GM19468 (cell line): ENCODE results near the gene SCAND1.
"Not testable (repeated sequence)": the region's sequence is repeated elsewhere in the genome, so short reads cannot be mapped to it uniquely, and the experiment has no call there.

Source experiments
- ATAC-seq: cut with Tn5 transposase; IDR thresholded peaks from one replicate; pipeline ENCODE4 v1.9.1; 2021; ENCODE audit warnings: mild to moderate bottlenecking, moderate library complexity, moderate number of reproducible peaks; ENCODE audit not compliant: unreplicated experiment; ENCODE audit errors: extremely low read depth

SCAND1 gene

GRCh38 chr20:35963878-35964277 is 9.6 kb upstream of the SCAND1 start:
- ATAC-seq, result no peak

DNA sequence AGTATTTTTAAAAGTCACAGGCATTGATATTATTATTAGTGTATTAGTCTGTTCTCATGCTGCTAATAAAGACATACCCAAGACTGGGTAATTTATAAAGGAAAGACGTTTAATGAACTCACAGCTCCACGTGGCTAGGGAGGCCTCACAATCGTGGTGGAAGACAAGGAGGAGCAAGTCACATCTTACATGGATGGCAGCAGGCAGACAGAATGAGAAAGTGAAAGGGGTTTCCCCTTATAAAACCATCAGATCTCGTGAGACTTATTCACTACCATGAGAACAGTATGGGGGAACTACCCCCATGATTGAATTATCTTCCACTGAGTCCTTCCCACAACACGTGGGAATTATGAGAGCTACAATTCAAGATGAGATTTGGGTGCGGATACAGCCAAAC is 5.0 kb upstream of the SCAND1 start:
- not testable (repeated sequence) for ATAC-seq

DNA sequence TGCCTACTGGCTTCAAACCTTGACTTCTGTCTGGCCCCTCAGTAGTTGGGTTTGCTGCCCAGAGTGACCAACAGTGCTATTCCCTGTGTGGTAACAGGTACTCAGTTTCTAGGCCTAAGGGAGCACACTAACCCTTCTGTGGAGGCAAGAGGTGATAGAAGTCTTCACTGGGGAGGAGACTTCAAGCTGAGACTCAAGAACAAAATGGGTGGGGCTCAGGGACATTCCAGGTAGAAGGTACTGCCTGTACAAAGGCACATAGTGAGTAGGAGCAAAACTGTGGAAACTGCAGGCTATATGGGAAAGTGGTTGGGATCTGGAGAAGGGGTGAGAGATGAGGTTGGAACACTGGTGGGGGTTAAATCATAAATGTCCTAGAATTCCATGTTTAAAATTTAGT is 2.3 kb upstream of the SCAND1 start:
- ATAC-seq, result no peak

DNA sequence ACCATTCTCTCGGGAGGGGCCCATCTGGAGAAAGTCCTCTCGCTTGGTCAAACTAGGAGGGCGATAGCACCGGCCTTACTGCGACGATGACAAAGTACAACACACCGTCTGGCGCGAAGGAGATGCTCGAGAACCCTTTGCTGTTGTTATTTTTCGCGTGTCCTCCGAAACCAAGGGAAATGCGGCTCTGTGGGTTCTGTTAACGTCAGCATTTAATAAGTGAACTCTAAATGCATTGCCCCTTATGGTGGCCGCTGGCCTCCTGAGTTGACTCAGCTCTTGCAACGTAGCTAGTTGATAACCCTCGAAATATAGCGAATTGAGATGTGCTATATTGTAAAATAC is 577 bp upstream of the SCAND1 start:
- no peak for ATAC-seq

DNA sequence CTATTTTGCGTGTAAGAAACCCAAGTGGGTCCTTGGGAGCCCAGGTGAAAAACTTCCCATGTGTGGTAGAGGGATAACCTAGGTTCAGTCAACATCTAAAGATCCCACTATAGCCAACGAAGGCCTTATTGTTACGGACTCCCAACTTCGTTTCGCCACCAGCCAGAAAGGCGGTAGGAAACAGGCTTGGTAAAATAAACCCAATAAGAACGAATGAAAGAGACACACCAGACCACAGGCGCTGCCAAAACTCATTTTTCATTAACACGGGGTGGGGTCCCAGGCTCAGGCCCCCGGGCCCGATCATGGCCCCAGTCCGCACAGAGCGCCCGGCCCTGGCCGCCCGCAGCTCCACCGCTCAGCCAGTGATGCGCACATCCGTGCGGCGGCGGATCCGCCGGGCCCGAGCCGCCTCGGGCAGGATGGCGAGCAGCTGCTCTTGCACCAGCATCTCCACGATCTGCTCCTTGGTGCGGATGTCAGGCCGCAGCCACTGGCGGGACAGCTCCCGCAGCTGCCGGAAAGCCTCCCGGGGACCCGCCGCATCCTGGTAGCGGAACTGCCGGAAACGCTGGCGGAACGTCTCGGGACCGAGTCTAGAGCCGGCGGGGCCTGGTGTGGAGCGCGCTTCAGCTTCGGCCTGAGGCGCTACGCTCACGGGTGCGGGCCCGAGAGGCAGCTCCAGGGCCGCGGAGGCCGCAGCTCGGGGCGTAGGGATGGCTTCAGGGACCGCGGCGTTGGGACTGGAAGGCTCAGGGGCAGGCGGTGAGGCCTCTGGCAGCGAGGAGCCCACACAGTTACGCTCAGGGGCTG is 709 bp downstream of the SCAND1 start:
- ATAC-seq, result no peak

- ATAC-seq, result no peak
Observed at GRCh38 chr20:35952480-35953386, 1.6 kb downstream of the SCAND1 start.

- ATAC-seq, result not testable (repeated sequence)
Observed at GRCh38 chr20:35952080-35952479, 2.2 kb downstream of the SCAND1 start.

DNA sequence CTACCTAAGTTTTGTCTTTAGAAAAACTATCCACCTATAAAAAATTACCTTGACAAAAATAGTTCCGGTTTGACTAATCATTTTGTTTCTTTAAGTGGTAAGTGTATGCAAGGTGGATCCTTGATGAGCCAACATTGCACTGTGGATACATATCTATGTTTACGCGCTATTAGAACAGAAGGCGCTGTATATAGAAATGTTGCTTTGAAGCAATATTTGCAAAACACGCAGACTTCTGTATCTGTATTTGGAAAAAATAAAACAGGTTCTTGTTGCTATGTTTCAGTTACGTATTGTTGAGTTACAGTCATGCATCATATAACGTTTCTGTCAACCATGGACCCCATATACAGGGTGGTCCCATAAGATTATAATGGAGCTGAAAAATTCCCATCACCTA is 4.2 kb downstream of the SCAND1 start:
- no peak for ATAC-seq

DNA sequence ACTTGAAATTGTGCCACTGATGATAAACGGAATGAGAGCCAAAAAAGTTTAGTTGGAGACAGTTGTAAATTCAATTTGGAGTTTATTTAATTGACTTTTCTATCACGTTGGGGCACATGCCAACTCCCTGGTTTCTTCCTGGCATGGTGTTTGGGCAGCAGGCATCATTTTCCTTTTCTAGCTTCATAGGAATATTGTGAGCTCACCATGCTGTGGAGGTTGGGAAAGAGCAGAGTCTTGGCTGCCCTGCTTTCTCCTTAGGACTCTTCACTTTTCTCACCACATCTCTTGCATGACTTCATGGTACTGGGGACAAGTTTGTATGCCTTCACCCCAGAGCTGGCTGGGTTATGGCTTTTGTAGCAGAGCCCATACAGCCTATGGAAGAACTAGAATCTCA is 6.4 kb downstream of the SCAND1 start:
- ATAC-seq, result no peak

DNA sequence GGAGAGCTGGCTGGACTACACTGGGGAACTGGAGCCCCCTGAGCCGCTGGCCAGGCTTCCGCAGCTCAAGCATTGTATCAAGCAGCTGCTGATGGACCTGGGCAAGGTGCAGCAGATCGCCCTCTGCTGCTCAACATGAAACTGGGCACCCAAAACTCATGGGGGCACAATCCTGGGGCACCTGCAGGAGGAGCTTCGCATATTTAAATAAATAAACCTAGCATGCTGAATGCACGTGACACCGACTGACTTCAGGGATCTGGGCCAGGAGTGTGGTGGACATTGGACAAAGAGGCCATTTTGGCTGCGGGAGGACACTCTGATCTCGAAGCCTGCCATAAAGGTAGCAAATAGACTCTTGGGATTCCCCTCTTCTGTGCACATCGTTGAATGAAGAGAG is 6.8 kb downstream of the SCAND1 start:
- no peak for ATAC-seq

GRCh38 chr20:35942243-35942642 is 12.1 kb downstream of the SCAND1 start:
- no peak for ATAC-seq

GRCh38 chr20:35941620-35942019 is 12.7 kb downstream of the SCAND1 start:
- ATAC-seq, result no peak

DNA sequence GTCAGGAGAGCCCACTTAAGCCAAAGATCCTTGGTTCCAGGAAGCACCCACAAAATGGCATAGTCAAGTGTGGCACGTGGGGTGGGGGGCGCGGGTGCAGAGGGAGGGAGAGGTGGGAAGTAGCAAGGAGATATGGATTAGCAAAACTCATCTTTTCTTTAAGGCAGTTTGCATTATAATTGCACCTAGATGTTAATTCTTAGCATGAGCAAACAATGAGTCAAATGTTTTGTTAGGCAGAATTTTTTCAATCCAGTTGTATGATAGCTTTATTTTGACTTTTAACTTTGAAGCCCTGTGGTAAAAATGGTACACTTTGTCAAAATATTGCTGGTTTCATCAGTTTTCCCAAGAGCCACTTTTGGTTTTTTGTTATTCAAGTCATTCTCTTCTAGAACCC is 15.0 kb downstream of the SCAND1 start:
- no peak for ATAC-seq

- ATAC-seq, result no peak
Observed at GRCh38 chr20:35934050-35934449, 20.3 kb downstream of the SCAND1 start.

- ATAC-seq, result no peak
Observed at GRCh38 chr20:35929301-35929700, 25.0 kb downstream of the SCAND1 start.

GRCh38 chr20:35920523-35920922 is 33.8 kb downstream of the SCAND1 start:
- ATAC-seq, result no peak

GRCh38 chr20:35918021-35918420 is 36.3 kb downstream of the SCAND1 start:
- no peak for ATAC-seq

- ATAC-seq, result no peak
Observed at GRCh38 chr20:35917077-35917476, 37.2 kb downstream of the SCAND1 start.

DNA sequence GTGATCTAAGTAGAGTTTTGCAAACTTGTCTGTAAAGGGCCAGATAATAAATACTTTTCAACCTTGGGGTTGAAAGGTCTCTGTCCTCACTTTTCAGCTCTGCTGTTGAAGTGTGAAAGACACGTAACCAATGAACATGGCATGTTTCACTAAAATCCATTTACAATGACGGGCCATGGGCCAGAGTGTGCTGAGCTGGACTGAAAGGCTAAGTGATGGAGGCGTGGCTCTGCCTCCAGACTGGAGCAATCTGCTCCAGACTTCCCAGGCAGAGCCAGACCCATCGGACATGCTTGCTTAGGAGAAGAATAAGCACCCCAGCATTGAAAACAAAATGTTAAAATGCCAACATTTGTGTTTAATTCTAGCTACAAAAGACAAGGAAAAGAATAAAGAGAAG is 41.4 kb downstream of the SCAND1 start:
- no peak for ATAC-seq

DNA sequence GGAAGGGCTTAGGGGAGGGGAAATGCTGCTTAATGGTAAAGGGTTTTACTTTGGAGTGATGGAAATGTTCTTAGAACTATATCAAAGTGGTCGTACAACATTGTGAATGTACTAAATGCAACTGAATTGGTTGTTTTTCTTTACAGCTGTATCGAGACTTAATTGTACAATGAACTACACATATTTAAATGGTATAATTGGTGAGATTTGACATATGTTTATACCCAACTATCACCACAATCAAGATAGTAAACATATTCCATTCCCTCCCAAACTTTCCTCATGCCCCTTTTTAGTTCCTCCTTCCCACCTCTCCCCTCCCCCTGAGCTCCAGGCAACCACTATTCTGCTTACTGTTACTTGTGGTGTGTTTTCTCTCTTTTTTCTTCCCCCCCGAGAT is 44.0 kb downstream of the SCAND1 start:
- no peak for ATAC-seq

- no peak for ATAC-seq
Observed at GRCh38 chr20:35909796-35910195, 44.5 kb downstream of the SCAND1 start.
